GM19372 (cell line): ENCODE data around the gene CSAG3.
A peak's percentile ranks its signal among the peaks of the same experiment; 100 is the strongest.
"Not testable (repeated sequence)": the region's sequence is repeated elsewhere in the genome, so short reads cannot be mapped to it uniquely, and the experiment has no call there.

Source experiments
- ATAC-seq: cut with Tn5 transposase; IDR thresholded peaks from one replicate; pipeline ENCODE4 v1.9.1; 2021; ENCODE audit warnings: mild to moderate bottlenecking, low read depth, moderate library complexity; ENCODE audit not compliant: unreplicated experiment

CSAG3 gene

GRCh38 chrX:152758918-152759317, at the start of gene CSAG3:
TSS of gene CSAG3 (plus strand) at chrX:152759218.
- ATAC-seq = not testable (repeated sequence)

GRCh38 chrX:152713195-152713594, 45.8 kb upstream of the CSAG3 start:
- ATAC-seq = not testable (repeated sequence)

GRCh38 chrX:152713815-152714787, 44.9 kb upstream of the CSAG3 start, which contains the start of gene MAGEA2B:
TSS of gene MAGEA2B (plus strand) at chrX:152714628. CDS start at chrX:152717107, 2,479 bp downstream.
- ATAC-seq = not testable (repeated sequence)

- ATAC-seq = no peak
Measured at GRCh38 chrX:152725409-152725808, 33.6 kb upstream of the CSAG3 start.

GRCh38 chrX:152733261-152733975, 25.6 kb upstream of the CSAG3 start, which contains the start of the genes CSAG1 and MAGEA12:
TSS of gene CSAG1 (minus strand) at chrX:152733721. CDS start at chrX:152732460, 1,261 bp downstream.
TSS of gene MAGEA12 (plus strand) at chrX:152733757. CDS start at chrX:152736162, 2,405 bp downstream.
- no peak for ATAC-seq

- ATAC-seq = not testable (repeated sequence)
Measured at GRCh38 chrX:152734143-152734858, 24.7 kb upstream of the CSAG3 start.

GRCh38 chrX:152735101-152735500, 23.9 kb upstream of the CSAG3 start:
- ATAC-seq = no peak

- ATAC-seq = no peak
Measured at GRCh38 chrX:152735860-152736511, 23.0 kb upstream of the CSAG3 start.

- not testable (repeated sequence) for ATAC-seq
Measured at GRCh38 chrX:152736528-152736927, 22.5 kb upstream of the CSAG3 start.

- ATAC-seq = no peak
Measured at GRCh38 chrX:152738560-152738959, 20.5 kb upstream of the CSAG3 start.

- ATAC-seq = not testable (repeated sequence)
Measured at GRCh38 chrX:152753686-152754650, 5.0 kb upstream of the CSAG3 start, which contains the start of gene MAGEA2. TSS of gene MAGEA2 (minus strand) at chrX:152753842. CDS start at chrX:152751363, 2,479 bp downstream.

- ATAC-seq = not testable (repeated sequence)
Measured at GRCh38 chrX:152754871-152755270, 4.1 kb upstream of the CSAG3 start.

- ATAC-seq = not testable (repeated sequence)
Measured at GRCh38 chrX:152759544-152759943, 526 bp downstream of the CSAG3 start.

- ATAC-seq = not testable (repeated sequence)
Measured at GRCh38 chrX:152761582-152761981, 2.6 kb downstream of the CSAG3 start.

- not testable (repeated sequence) for ATAC-seq
Measured at GRCh38 chrX:152766562-152766961, 7.5 kb downstream of the CSAG3 start.

GRCh38 chrX:152769549-152770289, 10.7 kb downstream of the CSAG3 start, which contains the start of gene MAGEA6:
TSS of gene MAGEA6 (minus strand) at chrX:152769689. CDS start at chrX:152767650, 2,039 bp downstream.
- ATAC-seq = not testable (repeated sequence)

GRCh38 chrX:152787062-152787461, 28.0 kb downstream of the CSAG3 start:
- ATAC-seq = peak; percentile 81

GRCh38 chrX:152798945-152799344, 39.9 kb downstream of the CSAG3 start:
- ATAC-seq = no peak
